ENCODE measurements around the gene KHK. TPM values are rescaled to one million over a fixed set of nuclear protein-coding genes. Genes with fewer than 3 reads are reported as not detected.

KHK gene
- total and polyA plus RNA-seq, 2 donors from 2014 or later = 18.7 to 538 TPM

- H3K27me3 ChIP-seq (ENCODE audit: control insufficient read depth, insufficient read depth, low read length) = no peaks in the 10 kb centered on the region
- H3K9ac ChIP-seq (ENCODE audit: low read length in 3 of 3) = no peak overlapping the region
- H3K4me1 ChIP-seq (ENCODE audit: control insufficient read depth in 2 of 3, insufficient read depth in 2 of 3, low read depth in 1 of 3, low read length in 3 of 3) = no peaks in the 10 kb centered on the region
- no peak overlapping the region for H3K27ac ChIP-seq (ENCODE audit: low read depth in 2 of 2, low read length in 2 of 2)
- FAIRE-seq = no peak
- peak in 1 of 5 donors; percentile 24 for DNase-seq
- no peak for TF ChIP-seq CTCF (IDR thresholded peaks at IDR 0.05; ENCODE audit: borderline replicate concordance, extremely low read depth, insufficient read depth)
- no peaks in the 10 kb centered on the region for H3K36me3 ChIP-seq (ENCODE audit: control insufficient read depth in 2 of 3, insufficient read depth in 3 of 3, low read length in 3 of 3)
- intact Hi-C loops (cut with DNase I) = no loop called here
- H3K4me3 ChIP-seq (ENCODE audit: low read length in 3 of 3) = no peak overlapping the region
- no peaks in the 10 kb centered on the region for H3K9me3 ChIP-seq (ENCODE audit: control insufficient read depth in 2 of 3, insufficient read depth in 1 of 3, low read length in 3 of 3)
Measured at GRCh38 chr2:27147935-27148334, 61.4 kb downstream of the KHK start.

GRCh38 chr2:27148801-27149439 lies 62.3 kb downstream of the KHK start, which contains the start of gene TCF23:
TSS of gene TCF23 (plus strand) at chr2:27149004. CDS start at chr2:27149134, 130 bp downstream.
- H3K27me3 ChIP-seq (ENCODE audit: control insufficient read depth, insufficient read depth, low read length) = no peaks in the 10 kb centered on the region
- intact Hi-C loops (cut with DNase I) = no loop called here
- H3K27ac ChIP-seq (ENCODE audit: low read depth in 2 of 2, low read length in 2 of 2) = no peak within 1 kb of the TSS
- H3K36me3 ChIP-seq (ENCODE audit: control insufficient read depth in 2 of 3, insufficient read depth in 3 of 3, low read length in 3 of 3) = no peaks in the 10 kb centered on the region
- no peaks in the 10 kb centered on the region for H3K4me1 ChIP-seq (ENCODE audit: control insufficient read depth in 2 of 3, insufficient read depth in 2 of 3, low read depth in 1 of 3, low read length in 3 of 3)
- TF ChIP-seq CTCF (IDR thresholded peaks at IDR 0.05; ENCODE audit: borderline replicate concordance, extremely low read depth, insufficient read depth) = no peak
- H3K9ac ChIP-seq (ENCODE audit: low read length in 3 of 3) = no peak within 1 kb of the TSS
- no peaks in the 10 kb centered on the region for H3K9me3 ChIP-seq (ENCODE audit: control insufficient read depth in 2 of 3, insufficient read depth in 1 of 3, low read length in 3 of 3)
- FAIRE-seq (no peak), DNase-seq (peak in 4 of 5 donors; percentile 55 to 83 (median 74))
- no peak within 1 kb of the TSS for H3K4me3 ChIP-seq (ENCODE audit: low read length in 3 of 3)

- FAIRE-seq (no peak), DNase-seq (peak in 1 of 5 donors; percentile 69)
- no peaks in the 10 kb centered on the region for H3K36me3 ChIP-seq (ENCODE audit: control insufficient read depth in 2 of 3, insufficient read depth in 3 of 3, low read length in 3 of 3)
- H3K27me3 ChIP-seq (ENCODE audit: control insufficient read depth, insufficient read depth, low read length) = no peaks in the 10 kb centered on the region
- intact Hi-C loops (cut with DNase I) = no loop called here
- H3K4me3 ChIP-seq (ENCODE audit: low read length in 3 of 3) = no peak overlapping the region
- H3K27ac ChIP-seq (ENCODE audit: low read depth in 2 of 2, low read length in 2 of 2) = no peak overlapping the region
- TF ChIP-seq CTCF (IDR thresholded peaks at IDR 0.05; ENCODE audit: borderline replicate concordance, extremely low read depth, insufficient read depth) = no peak
- H3K4me1 ChIP-seq (ENCODE audit: control insufficient read depth in 2 of 3, insufficient read depth in 2 of 3, low read depth in 1 of 3, low read length in 3 of 3) = no peaks in the 10 kb centered on the region
- no peaks in the 10 kb centered on the region for H3K9me3 ChIP-seq (ENCODE audit: control insufficient read depth in 2 of 3, insufficient read depth in 1 of 3, low read length in 3 of 3)
- no peak overlapping the region for H3K9ac ChIP-seq (ENCODE audit: low read length in 3 of 3)
Measured at GRCh38 chr2:27149570-27150405, 63.2 kb downstream of the KHK start.

Other genes with a start within 250 kb of the KHK start
- not detected for gene DPYSL5, start 238.6 kb upstream of the KHK start, total RNA-seq
- not detected for gene DPYSL5, start 238.6 kb upstream of the KHK start, polyA plus RNA-seq (ENCODE audit: insufficient read depth, low read depth, low replicate concordance)
- gene MAPRE3, start 116.1 kb upstream of the KHK start, total RNA-seq = 17.9 TPM
- gene MAPRE3, start 116.1 kb upstream of the KHK start, polyA plus RNA-seq (ENCODE audit: insufficient read depth, low read depth, low replicate concordance) = 49.6 TPM
- gene TMEM214, start 53.8 kb upstream of the KHK start, total RNA-seq = 74.8 TPM
- 50.5 TPM for gene TMEM214, start 53.8 kb upstream of the KHK start, polyA plus RNA-seq (ENCODE audit: insufficient read depth, low read depth, low replicate concordance)
- gene AGBL5, start 35.1 kb upstream of the KHK start, total RNA-seq = 36.5 TPM
- 33.4 TPM for gene AGBL5, start 35.1 kb upstream of the KHK start, polyA plus RNA-seq (ENCODE audit: insufficient read depth, low read depth, low replicate concordance)
- 260 TPM for gene OST4, start 15.1 kb upstream of the KHK start, total RNA-seq
- gene OST4, start 15.1 kb upstream of the KHK start, polyA plus RNA-seq (ENCODE audit: insufficient read depth, low read depth, low replicate concordance) = 718 TPM
- gene EMILIN1, start 8.2 kb upstream of the KHK start, total RNA-seq = 75.2 TPM
- 32.1 TPM for gene EMILIN1, start 8.2 kb upstream of the KHK start, polyA plus RNA-seq (ENCODE audit: insufficient read depth, low read depth, low replicate concordance)
- 3.7 TPM for gene CGREF1, start 32.4 kb downstream of the KHK start, total RNA-seq
- gene CGREF1, start 32.4 kb downstream of the KHK start, polyA plus RNA-seq (ENCODE audit: insufficient read depth, low read depth, low replicate concordance) = 3.8 TPM
- gene ABHD1, start 37.0 kb downstream of the KHK start, total RNA-seq = 0.69 TPM
- 2.9 TPM for gene ABHD1, start 37.0 kb downstream of the KHK start, polyA plus RNA-seq (ENCODE audit: insufficient read depth, low read depth, low replicate concordance)
- 46.1 TPM for gene PREB, start 47.9 kb downstream of the KHK start, total RNA-seq
- gene PREB, start 47.9 kb downstream of the KHK start, polyA plus RNA-seq (ENCODE audit: insufficient read depth, low read depth, low replicate concordance) = 66.7 TPM
- not detected for gene PRR30, start 52.6 kb downstream of the KHK start, total RNA-seq
- gene PRR30, start 52.6 kb downstream of the KHK start, polyA plus RNA-seq (ENCODE audit: insufficient read depth, low read depth, low replicate concordance) = not detected
- gene TCF23, start 62.2 kb downstream of the KHK start, total RNA-seq = 0.38 TPM
- not detected for gene TCF23, start 62.2 kb downstream of the KHK start, polyA plus RNA-seq (ENCODE audit: insufficient read depth, low read depth, low replicate concordance)
- gene ATRAID, start 125.3 kb downstream of the KHK start, total RNA-seq = 119 TPM
- gene ATRAID, start 125.3 kb downstream of the KHK start, polyA plus RNA-seq (ENCODE audit: insufficient read depth, low read depth, low replicate concordance) = 279 TPM
- gene SLC5A6, start 125.5 kb downstream of the KHK start, total RNA-seq = 27.8 TPM
- 10.8 TPM for gene SLC5A6, start 125.5 kb downstream of the KHK start, polyA plus RNA-seq (ENCODE audit: insufficient read depth, low read depth, low replicate concordance)
- gene CAD, start 130.6 kb downstream of the KHK start, total RNA-seq = 43.4 TPM
- gene CAD, start 130.6 kb downstream of the KHK start, polyA plus RNA-seq (ENCODE audit: insufficient read depth, low read depth, low replicate concordance) = 8.8 TPM
- 0.31 TPM for gene SLC30A3, start 176.3 kb downstream of the KHK start, total RNA-seq
- gene SLC30A3, start 176.3 kb downstream of the KHK start, polyA plus RNA-seq (ENCODE audit: insufficient read depth, low read depth, low replicate concordance) = not detected
- not detected for gene DNAJC5G, start 188.7 kb downstream of the KHK start, total RNA-seq
- not detected for gene DNAJC5G, start 188.7 kb downstream of the KHK start, polyA plus RNA-seq (ENCODE audit: insufficient read depth, low read depth, low replicate concordance)
- gene TRIM54, start 195.7 kb downstream of the KHK start, total RNA-seq = 0.31 TPM
- gene TRIM54, start 195.7 kb downstream of the KHK start, polyA plus RNA-seq (ENCODE audit: insufficient read depth, low read depth, low replicate concordance) = 2.1 TPM
- 1.4 TPM for gene UCN, start 221.7 kb downstream of the KHK start, total RNA-seq
- 1.3 TPM for gene UCN, start 221.7 kb downstream of the KHK start, polyA plus RNA-seq (ENCODE audit: insufficient read depth, low read depth, low replicate concordance)
- gene MPV17, start 236.3 kb downstream of the KHK start, total RNA-seq = 66.2 TPM
- 120 TPM for gene MPV17, start 236.3 kb downstream of the KHK start, polyA plus RNA-seq (ENCODE audit: insufficient read depth, low read depth, low replicate concordance)